ENCODE results near the gene KRTAP12-3.

GRCh38 chr21:44658541-44658910, 794 bp downstream of the KRTAP12-3 start:
- TF ChIP-seq EP300 (conservative IDR thresholded peaks at IDR 0.05; ENCODE audit: poor library complexity, severe bottlenecking) (no peak), MXI1 (conservative IDR thresholded peaks at IDR 0.05; ENCODE audit: poor library complexity, severe bottlenecking) (no peak), CTCF (IDR thresholded peaks at IDR 0.05; ENCODE audit: poor library complexity, severe bottlenecking) (no peak)

Measured in neural cell (in vitro differentiated cells).